Progenitor cell of endocrine pancreas (in vitro differentiated cells): ENCODE data around the gene SIRPG. TPM values are rescaled to one million over a fixed set of nuclear protein-coding genes. Genes with fewer than 3 reads are reported as not detected.

Experiments used
- DNase-seq: peaks from one replicate; pipeline ENCODE4 v3.0.0; 2021; ENCODE audit warnings: low spot score; ENCODE audit not compliant: unreplicated experiment
- H3K27ac Mint-ChIP-seq: 2 replicates; pipeline ENCODE4 v1.8.0; 2021; ENCODE audit warnings: mild to moderate bottlenecking, moderate library complexity, mixed read lengths
- H3K27me3 Mint-ChIP-seq: 2 replicates; pipeline ENCODE4 v1.8.0; 2021; ENCODE audit warnings: mixed read lengths
- H3K36me3 Mint-ChIP-seq: 2 replicates; pipeline ENCODE4 v1.8.0; 2022; ENCODE audit warnings: mixed read lengths; ENCODE audit not compliant: insufficient read depth
- H3K4me1 Mint-ChIP-seq: 2 replicates; pipeline ENCODE4 v1.8.0; 2021; ENCODE audit warnings: low read depth, mixed read lengths
- H3K4me3 Mint-ChIP-seq: 2 replicates; pipeline ENCODE4 v1.8.0; 2021; ENCODE audit warnings: low read depth, mild to moderate bottlenecking, moderate library complexity, mixed read lengths
- H3K9me3 Mint-ChIP-seq: 2 replicates; pipeline ENCODE4 v1.8.0; 2021; ENCODE audit warnings: low read depth, mixed read lengths
- total RNA-seq: library from RNA; stranded (reverse); gene quantifications from 2 replicates; pipeline ENCODE4 v1.2.1, GENCODE V29; 2021
- TF ChIP-seq, protein P1 (sequence below): fragments of 200-600 bp; sonication (generic); IDR thresholded peaks from one replicate; pipeline ENCODE4 v1.5.0; 2021; ENCODE audit warnings: antibody characterized with exemption, mild to moderate bottlenecking; ENCODE audit not compliant: unreplicated experiment

The SIRPG gene
- total RNA-seq, 1 donor from 2014 or later: not detected

DNA sequence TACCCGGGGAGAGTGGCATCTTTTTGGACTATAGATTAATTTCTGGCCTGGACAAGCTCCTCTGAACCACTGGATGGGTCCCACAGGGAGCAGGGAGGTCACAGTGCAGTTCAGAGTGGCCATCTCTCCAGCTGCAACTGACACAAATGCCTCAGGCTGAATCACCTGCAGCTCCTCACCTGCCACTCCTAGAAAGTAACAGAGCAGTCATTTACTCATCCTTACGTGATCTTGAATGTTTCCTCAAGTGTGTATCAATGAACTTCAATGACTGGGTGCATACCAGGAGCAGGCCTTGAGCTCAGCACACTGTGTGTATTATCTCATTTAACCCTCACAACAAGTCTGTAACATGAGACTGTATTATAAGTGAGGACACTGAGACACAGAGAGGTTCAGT is 40.0 kb upstream of the SIRPG start:
- Mint-ChIP-seq H3K4me3 (no peak overlapping the region), H3K27me3 (peaks cover 27% of the 10 kb centered on the region), H3K4me1 (no peaks in the 10 kb centered on the region), H3K27ac (no peak overlapping the region), H3K9me3 (no peaks in the 10 kb centered on the region), H3K36me3 (no peaks in the 10 kb centered on the region)
- DNase-seq: no peak
- TF ChIP-seq, protein P1, sequence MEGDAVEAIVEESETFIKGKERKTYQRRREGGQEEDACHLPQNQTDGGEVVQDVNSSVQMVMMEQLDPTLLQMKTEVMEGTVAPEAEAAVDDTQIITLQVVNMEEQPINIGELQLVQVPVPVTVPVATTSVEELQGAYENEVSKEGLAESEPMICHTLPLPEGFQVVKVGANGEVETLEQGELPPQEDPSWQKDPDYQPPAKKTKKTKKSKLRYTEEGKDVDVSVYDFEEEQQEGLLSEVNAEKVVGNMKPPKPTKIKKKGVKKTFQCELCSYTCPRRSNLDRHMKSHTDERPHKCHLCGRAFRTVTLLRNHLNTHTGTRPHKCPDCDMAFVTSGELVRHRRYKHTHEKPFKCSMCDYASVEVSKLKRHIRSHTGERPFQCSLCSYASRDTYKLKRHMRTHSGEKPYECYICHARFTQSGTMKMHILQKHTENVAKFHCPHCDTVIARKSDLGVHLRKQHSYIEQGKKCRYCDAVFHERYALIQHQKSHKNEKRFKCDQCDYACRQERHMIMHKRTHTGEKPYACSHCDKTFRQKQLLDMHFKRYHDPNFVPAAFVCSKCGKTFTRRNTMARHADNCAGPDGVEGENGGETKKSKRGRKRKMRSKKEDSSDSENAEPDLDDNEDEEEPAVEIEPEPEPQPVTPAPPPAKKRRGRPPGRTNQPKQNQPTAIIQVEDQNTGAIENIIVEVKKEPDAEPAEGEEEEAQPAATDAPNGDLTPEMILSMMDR: no peak

DNA sequence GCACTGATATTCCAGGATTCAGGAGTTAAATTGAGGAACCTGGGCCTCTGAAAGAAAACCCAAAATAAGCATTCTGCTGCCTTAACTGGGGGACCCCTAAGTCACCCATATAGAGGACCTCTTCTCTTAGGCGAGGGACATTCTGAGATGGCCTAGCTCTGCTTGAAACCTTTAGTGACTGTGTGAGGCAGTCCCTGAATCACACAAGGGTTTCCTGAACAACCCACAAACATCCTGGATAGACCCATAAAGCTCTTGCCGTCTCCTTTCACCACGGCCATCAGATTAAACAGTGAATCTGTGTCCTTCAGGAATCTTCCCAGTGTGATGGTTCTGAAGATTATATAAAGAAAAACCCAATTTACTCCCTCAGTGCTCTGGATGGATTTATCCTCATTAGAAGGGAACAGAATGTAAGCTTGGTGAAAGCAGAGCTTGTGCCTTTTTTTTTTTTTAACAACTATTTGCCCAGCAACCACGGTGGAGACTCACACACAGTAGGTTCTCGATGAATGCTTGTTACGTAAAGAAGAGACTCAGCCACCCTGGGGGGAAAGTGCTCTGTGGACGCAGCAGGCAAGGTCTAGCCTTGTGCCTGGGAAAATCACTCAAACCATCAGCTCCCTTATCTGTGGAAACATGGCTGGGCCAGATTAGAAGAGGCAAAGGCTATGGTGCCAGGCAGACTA is 39.1 kb upstream of the SIRPG start:
- Mint-ChIP-seq H3K36me3 (no peaks in the 10 kb centered on the region), H3K27me3 (peaks cover 36% of the 10 kb centered on the region), H3K4me1 (no peaks in the 10 kb centered on the region), H3K27ac (no peak overlapping the region), H3K9me3 (peaks cover 2% of the 10 kb centered on the region), H3K4me3 (no peak overlapping the region)
- no peak for DNase-seq
- TF ChIP-seq, protein P1: no peak

DNA sequence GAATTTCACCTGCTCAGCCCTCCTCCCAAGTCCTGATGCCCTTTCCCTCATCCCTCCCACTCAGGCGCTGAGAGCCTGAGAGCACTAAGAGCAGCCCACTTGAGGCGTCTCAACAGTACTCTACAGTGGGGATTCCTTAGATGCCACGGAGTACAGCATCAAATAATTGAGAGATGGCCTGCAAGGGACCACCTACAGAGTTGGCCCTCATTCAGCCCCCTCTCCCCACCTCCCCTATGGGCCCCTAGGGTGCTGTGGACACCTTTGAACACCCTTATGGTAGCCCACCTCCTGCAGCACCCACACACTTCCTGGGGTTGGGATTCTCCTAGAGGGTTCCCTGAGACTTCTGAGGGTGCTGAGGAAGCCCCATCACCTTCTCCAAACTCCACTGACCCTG is 37.1 kb upstream of the SIRPG start:
- peaks cover 42% of the 10 kb centered on the region for H3K27me3 Mint-ChIP-seq
- H3K4me3 Mint-ChIP-seq: no peak overlapping the region

DNA sequence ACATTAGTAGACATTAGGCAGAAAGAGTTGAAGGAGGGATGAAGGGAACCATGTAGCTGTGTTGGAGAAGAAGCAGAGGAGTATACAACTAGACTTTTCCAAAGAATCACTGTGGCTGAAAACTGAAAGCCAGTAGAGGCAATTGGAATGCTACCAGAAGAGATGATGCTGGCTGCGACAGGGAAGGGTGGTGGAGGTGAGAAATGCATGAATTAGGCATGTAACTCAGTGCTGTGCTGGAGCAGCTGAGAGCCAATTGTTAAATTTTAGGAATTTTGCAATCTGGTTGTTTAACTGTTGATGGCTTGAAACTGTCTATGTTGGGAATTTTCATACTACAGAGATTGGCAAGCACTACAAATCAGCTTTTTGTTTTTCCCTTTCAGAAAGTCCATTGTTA is 35.8 kb upstream of the SIRPG start:
- Mint-ChIP-seq H3K36me3 (no peaks in the 10 kb centered on the region), H3K27me3 (peaks cover 36% of the 10 kb centered on the region), H3K9me3 (peaks cover 4% of the 10 kb centered on the region), H3K4me3 (no peak overlapping the region), H3K27ac (no peak overlapping the region), H3K4me1 (no peaks in the 10 kb centered on the region)
- TF ChIP-seq, protein P1: no peak
- no peak for DNase-seq

More for the DNA sequence above, 37.1 kb upstream of the SIRPG start:
- H3K36me3 Mint-ChIP-seq: no peaks in the 10 kb centered on the region
- H3K4me1 Mint-ChIP-seq: no peaks in the 10 kb centered on the region
- H3K27ac Mint-ChIP-seq: no peak overlapping the region
- DNase-seq: no peak
- TF ChIP-seq, protein P1: no peak
- H3K9me3 Mint-ChIP-seq: peaks cover 4% of the 10 kb centered on the region

DNA sequence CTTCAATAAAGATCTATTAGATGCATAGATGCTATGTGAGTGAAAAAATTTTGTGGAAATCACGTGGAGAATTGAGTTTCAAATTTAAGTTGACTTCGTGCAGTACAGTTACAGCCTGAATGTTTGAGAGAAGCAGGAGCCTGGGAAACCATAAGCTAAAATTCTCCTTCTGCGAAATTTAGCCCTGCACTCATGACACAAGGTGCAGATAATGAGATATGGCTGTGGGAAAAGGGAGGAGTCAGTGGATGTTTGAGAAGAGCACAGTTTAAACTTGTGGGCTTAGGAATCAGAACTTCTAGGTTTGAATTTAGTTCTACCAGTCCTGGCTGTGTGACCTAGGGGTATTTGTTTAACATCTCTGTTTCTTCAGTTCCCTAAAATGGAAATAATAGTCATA is 32.1 kb upstream of the SIRPG start:
- H3K27ac Mint-ChIP-seq: no peak overlapping the region
- no peak for DNase-seq
- no peaks in the 10 kb centered on the region for H3K4me1 Mint-ChIP-seq
- TF ChIP-seq, protein P1: no peak
- no peaks in the 10 kb centered on the region for H3K36me3 Mint-ChIP-seq
- H3K4me3 Mint-ChIP-seq: no peak overlapping the region
- peaks cover 4% of the 10 kb centered on the region for H3K9me3 Mint-ChIP-seq
- H3K27me3 Mint-ChIP-seq: peaks cover 42% of the 10 kb centered on the region
